Activated CD4-positive, alpha-beta T cell treated with anti-CD3 and anti-CD28 coated beads for 36 hours (primary cell): ENCODE data around the gene INPP5B. TPM values are rescaled to one million over a fixed set of nuclear protein-coding genes. Genes with fewer than 3 reads are reported as not detected.
A peak's percentile ranks its signal among the peaks of the same experiment; 100 is the strongest.
"Not testable (repeated sequence)": the region's sequence is repeated elsewhere in the genome, so short reads cannot be mapped to it uniquely, and the experiment has no call there.

Experiments used
- ATAC-seq: fragments of 200-7000 bp; cut with Tn5 transposase; one replicate; pipeline ENCODE4 v1.10.0; 2021; ENCODE audit warnings: mild to moderate bottlenecking, moderate library complexity
- CTCF ChIA-PET: fragments of 350-600 bp; sonication (Branson Sonifier 250); formaldehyde crosslinking; loops from one replicate; lab custom pipeline; 2021; ENCODE audit warnings: antibody characterized with exemption; lab: Charles Lee
- POLR2A ChIA-PET: fragments of 350-600 bp; sonication (Branson Sonifier 250); formaldehyde crosslinking; loops from one replicate; lab custom pipeline; 2021; ENCODE audit warnings: antibody characterized with exemption, inconsistent platforms; lab: Charles Lee
- DNase-seq: peaks from one replicate; pipeline ENCODE4 v3.0.0-alpha.2; 2020
- H3K27ac Mint-ChIP-seq: one replicate; pipeline ENCODE4 v1.8.0; 2021; ENCODE audit warnings: mixed read lengths
- H3K27me3 Mint-ChIP-seq: one replicate; pipeline ENCODE4 v1.8.0; 2021; ENCODE audit warnings: mixed read lengths
- H3K36me3 Mint-ChIP-seq: one replicate; pipeline ENCODE4 v1.8.0; 2021; ENCODE audit warnings: low read depth, mixed read lengths
- H3K4me1 Mint-ChIP-seq: one replicate; pipeline ENCODE4 v1.8.0; 2021; ENCODE audit warnings: mixed read lengths
- H3K4me3 Mint-ChIP-seq: one replicate; pipeline ENCODE4 v1.8.0; 2021; ENCODE audit warnings: mild to moderate bottlenecking, moderate library complexity, mixed read lengths
- H3K9me3 Mint-ChIP-seq: one replicate; pipeline ENCODE4 v1.8.0; 2021; ENCODE audit warnings: low read depth, mixed read lengths
- intact Hi-C, 2 experiments: fragments of 100-400 bp; cut with DNase I in 1 of 2; cut with micrococcal nuclease in 1 of 2; formaldehyde crosslinking; loops; one replicate each; pipeline versions ENCODE4 v1.14.2 to v1.15.1; 2022 to 2024; cut with DNase I, micrococcal nuclease
- total RNA-seq, 2 experiments: library from RNA; stranded (reverse); gene quantifications; one replicate each; pipeline ENCODE4 v1.2.3, GENCODE V29; 2021

The INPP5B gene
- total RNA-seq, 2 experiments from 2014 or later = 27.7 to 28.9 TPM

DNA sequence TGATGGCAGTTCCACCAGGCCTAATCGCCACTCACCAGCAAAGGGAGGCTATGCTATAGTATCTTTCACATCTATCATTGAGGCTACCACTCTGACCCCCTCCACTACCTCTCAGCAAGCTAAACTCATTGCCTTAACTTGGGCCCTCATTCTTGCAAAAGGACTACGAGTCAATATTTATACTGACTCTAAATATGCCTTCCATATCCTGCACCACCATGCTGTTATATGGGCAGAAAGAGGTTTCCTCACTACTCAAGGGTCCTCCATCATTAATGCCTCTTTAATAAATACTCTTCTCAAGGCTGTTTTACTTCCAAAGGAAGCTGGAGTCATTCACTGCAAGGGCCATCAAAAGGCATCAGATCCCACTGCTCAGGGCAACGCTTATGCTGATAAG lies 35.4 kb downstream of the INPP5B start:
- Mint-ChIP-seq H3K9me3 (peaks cover 19% of the 10 kb centered on the region), H3K36me3 (peaks cover 30% of the 10 kb centered on the region)
- H3K4me3 Mint-ChIP-seq, ATAC-seq, H3K4me1 Mint-ChIP-seq, DNase-seq, H3K27me3 Mint-ChIP-seq, intact Hi-C loops, H3K27ac Mint-ChIP-seq: not testable (repeated sequence)
- ChIA-PET POLR2A (interaction anchor here (0.6 kb wide), 1 partner anchor 19 kb away, joined by 6 read pairs; no protein-coding TSS in a partner anchor), CTCF (interaction anchor here (0.6 kb wide), 1 partner anchor 86 kb away, joined by 3 read pairs; no protein-coding TSS in a partner anchor)

DNA sequence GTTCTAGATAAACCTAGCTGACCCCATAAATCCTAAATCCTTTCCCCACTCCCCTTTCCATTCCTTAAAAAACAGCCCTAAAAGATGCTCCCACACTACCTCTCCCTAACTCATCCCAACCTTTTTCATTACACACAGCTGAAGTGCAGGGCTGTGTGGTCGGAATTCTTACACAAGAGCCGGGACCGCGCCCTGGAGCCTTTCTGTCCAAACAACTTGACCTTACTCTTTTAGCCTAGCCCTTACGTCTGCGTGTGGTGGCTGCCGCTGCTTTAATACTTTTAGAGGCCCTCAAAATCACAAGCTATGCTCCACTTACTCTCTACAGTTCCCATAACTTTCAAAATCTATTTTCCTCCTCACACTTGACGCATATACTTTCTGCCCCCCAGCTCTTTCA lies 36.0 kb downstream of the INPP5B start:
- ATAC-seq, POLR2A ChIA-PET, H3K27me3 Mint-ChIP-seq, DNase-seq, H3K27ac Mint-ChIP-seq, H3K4me1 Mint-ChIP-seq, intact Hi-C loops, CTCF ChIA-PET, H3K4me3 Mint-ChIP-seq: not testable (repeated sequence)
- peaks cover 31% of the 10 kb centered on the region for H3K36me3 Mint-ChIP-seq
- H3K9me3 Mint-ChIP-seq = peaks cover 19% of the 10 kb centered on the region

DNA sequence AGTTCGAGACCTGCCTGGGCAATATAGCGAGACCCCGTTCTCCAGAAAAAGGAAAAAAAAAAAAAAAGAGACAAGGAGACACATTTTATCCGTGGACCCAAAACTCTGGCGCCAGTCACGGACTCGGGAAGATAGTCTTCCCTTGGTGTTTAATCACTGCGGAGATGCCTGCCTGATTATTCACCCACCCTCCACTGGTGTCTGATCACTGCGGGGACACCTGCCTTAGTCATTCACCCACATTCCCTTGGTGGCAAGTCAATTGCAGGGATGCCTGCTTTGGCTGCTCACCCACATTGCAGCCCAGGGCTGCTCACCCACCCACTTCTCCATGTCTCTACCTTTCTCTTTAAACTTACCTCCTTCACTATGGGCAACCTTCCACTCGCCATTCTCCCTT lies 38.3 kb downstream of the INPP5B start:
- H3K4me3 Mint-ChIP-seq, intact Hi-C loops, POLR2A ChIA-PET, H3K27me3 Mint-ChIP-seq, ATAC-seq, H3K4me1 Mint-ChIP-seq, DNase-seq, CTCF ChIA-PET, H3K27ac Mint-ChIP-seq: not testable (repeated sequence)
- Mint-ChIP-seq H3K36me3 (peaks cover 31% of the 10 kb centered on the region), H3K9me3 (peaks cover 19% of the 10 kb centered on the region)

DNA sequence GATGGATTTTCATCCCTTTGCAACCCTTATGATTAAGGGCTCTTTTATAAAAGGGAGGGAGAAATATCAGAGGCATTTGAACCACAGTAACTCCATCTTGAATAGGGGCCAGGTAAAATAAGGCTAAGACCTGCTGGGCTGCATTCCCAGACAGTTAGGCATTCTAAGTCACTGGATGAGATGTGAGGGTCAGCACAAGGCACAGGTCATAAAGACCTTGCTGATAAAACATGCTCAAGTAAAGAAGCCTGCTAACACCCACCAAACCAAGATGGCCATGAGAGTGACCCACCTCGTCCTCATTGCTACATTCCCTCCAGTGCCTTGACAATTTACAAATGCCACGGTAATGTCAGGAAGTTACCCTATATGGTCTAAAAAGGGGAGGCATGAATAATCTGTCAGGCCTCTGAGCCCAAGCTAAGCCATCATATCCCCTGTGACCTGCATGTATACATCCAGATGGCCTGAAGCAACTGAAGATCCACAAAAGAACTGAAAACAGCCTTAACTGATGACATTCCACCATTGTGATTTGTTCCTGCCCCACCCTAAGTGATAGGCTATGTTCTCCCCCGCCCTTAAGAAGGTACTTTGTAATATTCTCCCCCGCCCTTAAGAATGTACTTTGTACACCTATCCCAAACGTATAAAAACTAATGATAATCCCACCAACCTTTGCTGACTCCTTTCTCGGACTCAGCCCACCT lies 39.3 kb downstream of the INPP5B start:
- POLR2A ChIA-PET, H3K27ac Mint-ChIP-seq, H3K27me3 Mint-ChIP-seq: not testable (repeated sequence)

DNA sequence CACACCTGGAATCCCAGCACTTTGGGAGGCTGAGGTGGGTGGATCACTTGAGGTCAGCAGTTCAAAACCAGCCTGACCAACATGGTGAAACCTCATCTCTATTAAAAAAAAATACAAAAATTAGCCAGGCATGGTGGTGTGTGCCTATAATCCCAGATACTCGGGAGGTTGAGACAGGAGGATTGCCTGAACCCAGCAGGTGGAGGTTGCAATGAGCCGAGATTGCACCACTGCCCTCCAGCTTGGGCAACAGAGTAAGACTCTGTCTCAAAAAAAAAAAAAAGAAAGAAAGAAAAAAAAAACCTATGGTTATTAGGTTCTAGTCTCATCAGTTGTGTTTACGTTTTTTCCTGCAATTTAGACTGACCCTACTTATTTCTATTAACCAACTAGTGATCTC lies 40.3 kb downstream of the INPP5B start:
- intact Hi-C loops, H3K4me3 Mint-ChIP-seq, H3K27me3 Mint-ChIP-seq, H3K4me1 Mint-ChIP-seq, POLR2A ChIA-PET, CTCF ChIA-PET, ATAC-seq, H3K27ac Mint-ChIP-seq, DNase-seq: not testable (repeated sequence)
- peaks cover 35% of the 10 kb centered on the region for H3K36me3 Mint-ChIP-seq
- H3K9me3 Mint-ChIP-seq = peaks cover 19% of the 10 kb centered on the region

More for the DNA sequence above, 39.3 kb downstream of the INPP5B start:
- ATAC-seq, H3K4me1 Mint-ChIP-seq, DNase-seq, CTCF ChIA-PET, intact Hi-C loops, H3K4me3 Mint-ChIP-seq: not testable (repeated sequence)
- H3K36me3 Mint-ChIP-seq = peaks cover 33% of the 10 kb centered on the region
- H3K9me3 Mint-ChIP-seq = peaks cover 19% of the 10 kb centered on the region

DNA sequence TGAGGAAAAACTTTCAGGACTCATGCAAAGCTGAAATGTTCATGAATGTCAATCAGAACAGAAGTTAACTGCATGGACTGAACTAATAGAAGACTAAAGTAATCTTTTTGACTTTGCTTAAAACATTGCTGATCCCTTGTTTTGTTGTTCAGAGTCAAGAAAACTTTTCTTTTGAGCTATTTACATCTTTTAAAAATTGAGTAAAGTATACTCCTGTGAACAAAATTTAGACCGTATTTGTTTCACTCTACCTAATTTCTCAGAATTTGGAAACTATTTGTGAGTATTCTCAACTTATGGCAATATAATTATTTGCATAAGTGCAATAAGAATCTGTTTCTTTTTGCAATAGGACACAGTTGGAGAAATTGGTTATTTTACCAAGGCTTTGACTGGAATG lies 41.1 kb downstream of the INPP5B start:
- Mint-ChIP-seq H3K4me3 (no peak overlapping the region), H3K36me3 (peaks cover 36% of the 10 kb centered on the region), H3K4me1 (peaks cover 9% of the 10 kb centered on the region), H3K27ac (no peak overlapping the region), H3K27me3 (no peaks in the 10 kb centered on the region), H3K9me3 (peaks cover 19% of the 10 kb centered on the region)
- DNase-seq = no peak
- ChIA-PET POLR2A (no interaction called here), CTCF (no interaction called here)
- no peak for ATAC-seq
- intact Hi-C loops = no loop called here

DNA sequence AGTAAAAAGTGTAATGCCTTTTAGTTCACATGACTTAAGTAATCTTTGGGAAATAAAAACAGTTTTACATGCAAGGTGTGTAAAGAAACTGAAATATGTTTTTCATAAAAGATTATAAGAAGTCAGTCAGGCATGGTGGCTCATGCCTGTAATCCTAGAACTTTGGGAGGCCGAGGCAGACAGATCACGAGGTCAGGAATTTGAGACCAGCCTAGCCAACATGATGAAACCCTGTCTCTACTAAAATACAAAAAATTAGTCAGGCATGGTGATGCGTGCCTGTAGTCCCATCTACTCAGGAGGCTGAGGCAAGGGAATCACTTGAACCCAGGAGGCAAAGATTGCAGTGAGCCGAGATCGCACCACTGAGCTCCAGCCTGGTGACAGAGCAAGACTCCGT lies 42.9 kb downstream of the INPP5B start:
- H3K4me1 Mint-ChIP-seq, ATAC-seq, POLR2A ChIA-PET, CTCF ChIA-PET, intact Hi-C loops, DNase-seq, H3K27me3 Mint-ChIP-seq, H3K27ac Mint-ChIP-seq, H3K4me3 Mint-ChIP-seq: not testable (repeated sequence)
- peaks cover 26% of the 10 kb centered on the region for H3K36me3 Mint-ChIP-seq
- peaks cover 17% of the 10 kb centered on the region for H3K9me3 Mint-ChIP-seq

DNA sequence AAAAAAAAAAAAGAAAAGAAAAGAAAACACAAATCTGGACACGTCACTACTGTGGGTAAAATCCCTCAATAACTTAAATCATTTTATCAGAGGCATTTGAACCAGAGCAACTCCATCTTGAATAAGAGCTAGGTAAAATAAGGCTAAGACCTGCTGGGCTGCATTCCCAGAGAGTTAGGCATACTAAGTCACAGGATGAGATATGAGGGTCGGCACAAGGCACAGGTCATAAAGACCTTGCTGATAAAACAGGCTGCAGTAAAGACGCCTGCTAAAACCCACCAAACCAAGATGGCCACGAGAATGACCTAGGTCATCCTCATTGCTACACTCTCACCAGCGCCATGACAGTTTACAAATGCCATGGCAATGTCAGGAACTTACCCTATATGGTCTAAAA lies 43.9 kb downstream of the INPP5B start:
- no peak for DNase-seq
- peaks cover 9% of the 10 kb centered on the region for H3K4me1 Mint-ChIP-seq
- H3K36me3 Mint-ChIP-seq = peaks cover 18% of the 10 kb centered on the region
- H3K27me3 Mint-ChIP-seq = no peaks in the 10 kb centered on the region
- ChIA-PET CTCF (interaction anchor here (1.3 kb wide), 1 partner anchor 11 kb away, joined by 3 read pairs; no protein-coding TSS in a partner anchor), POLR2A (no interaction called here)
- H3K4me3 Mint-ChIP-seq = no peak overlapping the region
- peaks cover 10% of the 10 kb centered on the region for H3K9me3 Mint-ChIP-seq
- no peak overlapping the region for H3K27ac Mint-ChIP-seq
- intact Hi-C loops = no loop called here
- no peak for ATAC-seq

DNA sequence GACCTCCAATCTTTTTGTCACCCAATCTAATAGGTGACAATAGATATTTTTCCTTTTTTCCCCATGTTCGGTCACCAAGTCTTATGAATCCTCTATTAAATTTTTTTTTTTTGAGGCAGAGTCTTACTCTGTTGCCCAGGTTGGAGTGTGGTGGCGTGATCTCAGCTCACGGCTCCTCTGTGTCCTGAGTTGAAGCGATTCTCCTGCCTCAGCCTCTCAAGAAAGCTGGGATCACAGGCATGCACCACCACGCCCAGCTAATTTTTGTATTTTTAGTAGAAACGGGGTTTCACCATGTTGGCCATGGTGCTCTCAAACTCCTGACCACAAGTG lies 45.0 kb downstream of the INPP5B start:
- no peak for ATAC-seq
- H3K4me1 Mint-ChIP-seq = peaks cover 9% of the 10 kb centered on the region
- intact Hi-C loops = no loop called here
- H3K9me3 Mint-ChIP-seq = peaks cover 2% of the 10 kb centered on the region
- H3K4me3 Mint-ChIP-seq = no peak overlapping the region
- H3K36me3 Mint-ChIP-seq = peaks cover 7% of the 10 kb centered on the region
- no peaks in the 10 kb centered on the region for H3K27me3 Mint-ChIP-seq
- H3K27ac Mint-ChIP-seq = peak overlapping the region; percentile 87
- ChIA-PET CTCF (interaction anchor here (1.3 kb wide), 1 partner anchor 10 kb away, joined by 3 read pairs; no protein-coding TSS in a partner anchor), POLR2A (no interaction called here)
- DNase-seq = no peak

DNA sequence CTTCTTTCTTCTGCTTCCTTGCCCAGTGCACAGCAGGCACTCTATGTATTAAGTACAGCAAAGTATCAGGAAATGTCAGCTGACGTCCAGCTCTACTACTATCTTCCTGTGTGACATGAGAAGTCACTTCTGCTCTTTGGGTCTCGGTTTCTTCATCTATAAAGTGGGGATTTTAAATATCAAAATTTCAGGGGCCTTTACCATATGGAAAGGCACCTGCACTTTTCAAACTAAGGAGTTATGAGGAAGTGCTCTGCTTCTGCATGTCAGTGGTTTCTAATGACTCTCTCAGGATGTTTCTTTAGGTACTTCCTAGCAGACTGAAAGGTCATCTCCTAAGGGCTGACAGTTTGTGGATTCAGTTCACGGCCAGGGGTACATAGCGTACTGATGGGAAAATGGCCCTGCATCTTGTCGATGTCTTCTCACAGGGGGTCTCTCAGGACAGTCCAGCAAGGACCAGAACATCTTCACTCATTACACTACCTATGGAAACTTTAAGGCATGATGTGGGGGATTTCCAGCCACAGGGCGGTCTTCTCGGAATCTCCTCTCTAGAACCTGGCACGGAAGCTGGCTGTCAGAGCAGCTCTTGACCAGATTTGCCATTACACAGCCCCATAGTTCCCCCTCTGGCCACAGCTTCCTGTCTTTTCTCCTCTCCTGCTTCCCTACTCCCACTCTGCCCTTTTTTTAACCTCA lies 45.5 kb downstream of the INPP5B start:
- no peaks in the 10 kb centered on the region for H3K9me3 Mint-ChIP-seq
- peaks cover 9% of the 10 kb centered on the region for H3K4me1 Mint-ChIP-seq
- ATAC-seq (no peak), DNase-seq (no peak)
- no peaks in the 10 kb centered on the region for H3K27me3 Mint-ChIP-seq
- peaks cover 6% of the 10 kb centered on the region for H3K36me3 Mint-ChIP-seq
- no peak overlapping the region for H3K4me3 Mint-ChIP-seq
- POLR2A ChIA-PET = no interaction called here
- CTCF ChIA-PET = interaction anchor here (1.3 kb wide), 1 partner anchor 10 kb away, joined by 3 read pairs; no protein-coding TSS in a partner anchor
- peak overlapping the region; percentile 87 for H3K27ac Mint-ChIP-seq
- intact Hi-C loops = no loop called here

DNA sequence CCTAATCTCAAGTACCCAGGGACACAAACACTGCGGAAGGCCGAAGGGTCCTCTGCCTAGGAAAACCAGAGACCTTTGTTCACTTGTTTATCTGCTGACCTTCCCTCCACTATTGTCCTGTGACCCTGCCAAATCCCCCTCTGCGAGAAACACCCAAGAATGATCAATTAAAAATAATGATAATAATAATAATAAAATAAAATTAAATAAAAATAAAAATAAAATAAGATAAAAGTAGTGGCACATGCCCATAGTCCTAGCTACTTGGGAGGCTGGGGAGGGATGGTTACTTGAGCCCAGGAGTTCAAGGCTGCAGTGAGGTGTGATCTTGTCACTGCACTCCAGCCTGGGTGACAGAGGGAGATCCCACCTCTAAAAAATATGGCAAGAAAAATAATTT lies 49.3 kb downstream of the INPP5B start:
- H3K36me3 Mint-ChIP-seq, ATAC-seq, POLR2A ChIA-PET, H3K9me3 Mint-ChIP-seq, H3K4me1 Mint-ChIP-seq, H3K27ac Mint-ChIP-seq, CTCF ChIA-PET, H3K4me3 Mint-ChIP-seq, DNase-seq, H3K27me3 Mint-ChIP-seq, intact Hi-C loops: not testable (repeated sequence)

DNA sequence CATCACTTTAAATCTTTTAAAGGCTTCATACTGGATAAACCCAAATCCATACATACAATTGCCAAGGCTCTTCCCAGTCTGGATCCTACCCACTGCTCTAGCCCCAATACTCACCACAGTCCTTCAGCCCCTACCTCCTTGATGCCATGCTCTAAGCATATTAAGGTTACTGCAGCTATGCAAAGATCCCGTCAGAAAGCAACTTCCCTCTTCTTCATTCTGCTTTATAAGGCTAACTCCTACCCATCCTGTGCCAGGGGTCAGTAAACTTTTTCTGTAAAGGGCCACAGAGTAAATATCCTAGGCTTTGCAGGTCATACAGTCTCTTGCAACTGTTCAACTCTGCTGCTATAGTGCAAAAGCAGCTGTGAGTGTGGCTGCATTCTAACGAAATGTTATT lies 53.2 kb downstream of the INPP5B start:
- ChIA-PET POLR2A (no interaction called here), CTCF (no interaction called here)
- intact Hi-C loops = loop anchor here in 1 of 2 experiments (2.0 to 5.0 kb wide), 2 partner anchors 35 to 84 kb away; no protein-coding TSS in a partner anchor
- H3K27ac Mint-ChIP-seq = no peak overlapping the region
- H3K9me3 Mint-ChIP-seq = peaks cover 2% of the 10 kb centered on the region
- H3K27me3 Mint-ChIP-seq = no peaks in the 10 kb centered on the region
- DNase-seq (no peak), ATAC-seq (no peak)
- H3K4me1 Mint-ChIP-seq = no peaks in the 10 kb centered on the region
- H3K36me3 Mint-ChIP-seq = peaks cover 5% of the 10 kb centered on the region
- H3K4me3 Mint-ChIP-seq = no peak overlapping the region
